ENCODE data around the gene RPS6KA4.

DNA sequence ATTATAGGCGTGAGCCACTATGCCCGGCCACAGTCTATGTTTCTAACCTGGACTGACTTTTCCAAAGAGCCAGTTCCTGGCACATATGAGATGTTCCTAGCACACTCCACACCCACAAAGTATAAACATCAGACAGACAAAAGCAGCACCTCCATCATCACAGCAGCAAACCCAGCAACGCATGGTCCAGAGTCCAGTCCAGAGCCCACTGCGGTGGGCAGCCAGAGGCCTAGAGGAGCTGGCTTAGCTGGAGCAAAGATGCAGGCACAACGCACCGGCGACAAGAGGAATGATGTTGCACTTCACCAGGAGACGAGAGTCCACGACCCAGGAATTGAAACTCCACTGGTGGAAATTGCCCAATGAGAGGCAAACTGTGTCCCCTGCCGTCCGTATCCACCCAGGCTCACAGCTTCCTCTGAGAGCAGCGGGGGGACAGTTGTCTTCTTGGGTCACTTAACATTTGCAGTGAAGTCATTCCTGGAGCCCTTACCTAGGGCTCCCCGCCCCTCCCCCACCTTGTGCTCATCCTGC is 36.6 kb downstream of the RPS6KA4 start:
- TF ChIP-seq CTCF (IDR thresholded peaks at IDR 0.05; ENCODE audit: poor library complexity, severe bottlenecking) (no peak), RAD21 (conservative IDR thresholded peaks at IDR 0.05) (no peak), EZH2 (IDR thresholded peaks at IDR 0.05; ENCODE audit: borderline replicate concordance, insufficient read depth, low read length, poor library complexity, severe bottlenecking) (no peak), POLR2AphosphoS5 (IDR thresholded peaks at IDR 0.05) (no peak)
